Measurements from ENCODE around the gene RUBCN.

Gene RUBCN

DNA sequence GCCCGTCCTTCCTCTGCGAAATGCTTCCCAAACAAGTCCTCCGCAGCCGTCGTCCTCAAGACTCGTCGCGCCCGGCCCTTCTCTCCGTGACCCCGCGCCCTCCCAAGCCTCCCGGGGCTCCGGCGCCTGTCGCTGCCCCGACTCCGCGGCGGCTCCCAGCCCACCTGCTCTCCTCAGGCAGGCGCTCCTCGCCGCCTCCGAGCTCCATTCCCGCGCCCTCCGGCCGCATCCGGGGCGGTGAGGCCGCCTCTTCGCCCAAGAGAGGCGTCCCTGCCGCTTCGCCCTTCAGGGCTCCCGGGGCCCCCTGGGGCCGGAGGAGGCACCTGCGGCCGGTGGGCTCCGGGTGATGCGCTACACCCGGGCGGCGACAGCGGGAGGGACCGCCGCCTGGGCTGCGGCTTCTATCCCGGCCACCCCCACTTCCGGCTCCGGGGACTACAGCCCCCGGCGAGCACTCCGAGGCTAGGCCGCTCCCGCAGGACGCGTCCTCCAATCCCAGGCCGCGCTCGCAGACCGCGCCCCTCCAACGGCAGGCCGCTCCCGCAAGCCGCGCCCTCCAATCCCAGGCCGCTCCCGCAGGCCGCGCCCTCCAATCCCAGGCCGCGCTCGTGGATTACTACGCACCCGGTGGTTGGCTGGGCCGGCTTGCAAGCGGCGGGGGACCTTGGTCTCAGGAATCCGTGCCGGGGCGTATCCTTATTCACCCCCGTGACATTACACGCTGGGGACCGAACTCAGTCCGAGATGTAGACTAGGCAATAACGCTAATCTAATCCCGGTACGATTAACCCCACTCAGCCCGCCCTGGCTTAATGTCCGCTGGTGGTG lies at the start of gene RUBCN:
RUBCN (minus strand) TSS at position 414 of the 828 bp plus-strand sequence; CDS start at position 229, 185 bp downstream.
- DNase-seq = peak; percentile 98

DNA sequence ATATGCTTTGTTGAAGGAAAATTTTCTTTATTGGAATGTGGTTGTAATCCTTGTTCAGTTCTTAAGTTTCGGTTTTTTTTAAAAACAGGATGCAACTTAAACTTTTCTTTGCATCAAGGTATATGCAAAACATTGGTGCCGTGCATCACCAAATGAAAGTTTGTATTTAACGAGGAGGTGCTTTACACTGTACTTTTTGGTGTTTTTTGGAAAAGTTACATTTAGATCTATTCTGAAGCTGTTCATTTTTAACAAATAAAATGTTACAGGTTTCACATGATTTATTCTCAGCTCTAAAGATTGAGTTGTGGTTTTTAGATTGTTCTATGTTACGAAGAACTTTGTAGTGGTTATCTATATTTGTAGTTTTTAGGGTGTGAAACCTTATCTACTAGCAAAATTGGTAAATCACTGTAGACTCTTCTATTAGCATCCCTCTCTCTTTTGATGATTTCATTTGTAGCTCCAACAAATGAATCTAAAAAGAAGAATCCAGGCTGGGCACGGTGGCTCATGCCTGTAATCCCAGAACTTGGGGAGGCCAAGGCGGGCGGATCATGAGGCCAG lies 47.4 kb upstream of the RUBCN start:
- no peak for DNase-seq

DNA sequence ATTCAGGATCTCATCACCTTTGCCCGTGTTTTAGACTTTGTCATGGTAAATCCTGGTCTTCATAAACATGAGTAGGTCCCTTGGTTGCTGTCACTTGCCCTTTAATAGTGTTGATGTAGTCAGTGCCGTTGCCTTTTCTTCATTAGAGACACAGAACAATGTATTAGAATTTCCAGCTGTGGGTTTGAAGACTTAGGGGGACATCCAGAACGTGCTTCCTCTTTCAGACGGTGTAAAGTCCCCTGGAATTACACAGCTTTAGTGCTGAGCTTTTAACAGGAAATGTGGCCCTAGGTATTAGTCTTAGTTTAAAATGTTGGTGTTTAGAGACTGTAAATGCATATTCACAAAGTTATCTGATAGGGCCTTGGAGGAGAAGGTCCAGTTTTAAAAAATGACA lies 45.5 kb upstream of the RUBCN start:
- DNase-seq = no peak

DNA sequence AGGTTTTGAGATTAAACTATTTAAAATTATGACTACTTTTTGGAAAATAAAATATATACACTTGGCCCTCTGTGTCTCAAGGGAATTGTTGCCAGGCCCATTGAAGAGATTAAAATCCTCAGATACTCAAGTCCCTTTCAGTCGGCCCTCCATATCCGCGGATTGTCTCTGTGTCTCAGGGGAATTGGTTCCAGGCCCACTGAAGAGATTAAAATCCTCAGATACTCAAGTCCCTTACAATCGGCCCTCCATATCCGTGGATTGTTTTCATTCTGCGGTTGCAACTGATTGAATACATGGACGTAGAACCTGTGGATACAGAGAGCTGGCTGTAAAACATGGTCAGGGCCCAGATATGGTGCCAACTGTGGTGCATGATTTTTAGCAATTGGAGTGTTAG lies 38.6 kb upstream of the RUBCN start:
- DNase-seq = no peak

DNA sequence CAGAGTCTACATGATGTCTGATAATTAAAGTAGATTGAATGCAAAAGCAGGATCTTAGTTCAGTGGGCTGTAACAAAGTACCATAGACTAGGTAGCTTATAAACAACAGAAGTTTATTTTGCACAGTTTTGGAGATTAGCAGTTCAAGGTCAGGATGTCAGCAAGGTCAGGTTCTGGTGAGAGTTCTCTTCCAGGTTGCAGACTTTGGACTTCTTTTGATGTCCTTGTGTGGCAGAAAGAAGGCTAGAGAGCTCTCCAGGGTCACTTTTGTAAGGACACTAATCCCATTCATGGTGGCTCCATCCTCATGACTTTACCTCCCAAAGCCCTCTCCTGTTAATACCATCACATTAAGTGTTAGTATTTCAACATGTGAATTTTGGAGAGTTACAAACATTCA lies 25.1 kb upstream of the RUBCN start:
- no peak for DNase-seq

DNA sequence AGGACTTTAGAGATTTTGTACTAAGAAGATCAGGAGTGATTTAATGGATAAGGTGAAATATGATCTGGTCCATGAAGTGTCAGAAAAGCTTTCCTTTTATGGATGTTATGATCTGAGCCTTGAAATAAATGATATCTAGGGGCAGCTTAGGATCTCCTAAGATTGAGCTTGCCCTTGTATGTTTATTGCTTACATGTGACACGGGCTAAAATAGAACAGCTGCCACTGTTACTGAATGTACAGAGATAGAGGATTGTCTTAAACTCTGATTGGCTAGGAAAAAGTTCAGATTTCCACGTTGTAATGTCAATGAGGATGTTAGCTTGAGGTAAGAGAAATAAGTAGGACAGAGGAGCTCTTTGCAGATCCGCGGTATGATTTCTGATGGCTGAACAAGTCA lies 21.8 kb upstream of the RUBCN start:
- no peak for DNase-seq

DNA sequence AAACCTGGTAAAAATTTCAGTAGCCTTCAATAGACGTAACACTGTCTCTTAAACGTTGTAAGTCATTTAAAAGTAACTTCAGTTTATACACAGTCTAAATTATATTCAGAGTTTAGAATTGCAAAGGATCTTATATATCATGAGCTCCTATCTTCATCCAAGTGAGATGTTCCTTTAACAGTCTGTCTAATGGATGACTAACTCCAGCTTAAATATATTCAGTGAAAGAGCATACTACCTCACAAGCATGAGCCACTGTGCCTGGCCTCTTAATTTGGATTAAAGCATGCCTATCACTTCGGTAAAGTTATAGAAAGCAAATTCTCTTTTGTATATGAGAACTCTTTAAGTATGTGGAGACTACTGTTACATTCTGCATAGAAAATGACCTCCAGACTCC lies 20.0 kb upstream of the RUBCN start:
- no peak for DNase-seq

DNA sequence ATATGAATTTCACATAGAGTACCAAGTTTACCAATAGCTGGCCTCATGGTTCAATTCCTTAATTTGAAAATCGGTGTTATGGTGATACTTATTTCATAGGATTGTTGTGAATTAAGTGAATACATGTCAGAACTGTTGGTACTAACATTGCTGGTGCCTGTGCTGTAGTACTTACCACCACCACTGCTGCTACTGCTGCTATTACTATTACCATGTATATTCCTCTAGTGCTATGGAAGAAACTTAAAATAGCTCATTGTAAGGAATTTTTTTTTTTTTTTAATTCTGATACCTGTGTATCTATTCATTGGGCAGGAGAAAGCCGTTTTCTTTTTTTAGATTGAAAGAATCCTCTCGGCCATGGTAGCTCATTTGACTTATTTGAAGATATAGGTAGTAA lies 16.6 kb upstream of the RUBCN start:
- no peak for DNase-seq

DNA sequence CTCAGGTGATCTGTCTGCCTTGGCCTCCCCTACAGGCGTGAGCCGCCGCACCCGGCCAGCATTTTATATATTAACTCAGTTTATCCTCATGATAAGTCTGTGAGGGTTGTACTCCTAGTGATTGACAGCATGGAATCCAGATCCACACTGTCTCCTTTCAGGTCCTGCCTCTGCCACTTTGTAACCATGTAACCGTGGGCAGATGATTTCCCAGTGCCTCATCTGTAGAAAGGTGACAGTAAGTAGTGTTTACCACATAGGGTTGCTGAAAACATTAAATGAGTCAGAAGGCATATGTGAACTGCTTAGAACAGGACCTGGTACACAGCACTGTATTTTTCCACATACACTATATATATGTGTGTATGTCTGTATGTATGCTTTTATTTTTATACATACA lies 15.4 kb upstream of the RUBCN start:
- DNase-seq = peak; percentile 14

DNA sequence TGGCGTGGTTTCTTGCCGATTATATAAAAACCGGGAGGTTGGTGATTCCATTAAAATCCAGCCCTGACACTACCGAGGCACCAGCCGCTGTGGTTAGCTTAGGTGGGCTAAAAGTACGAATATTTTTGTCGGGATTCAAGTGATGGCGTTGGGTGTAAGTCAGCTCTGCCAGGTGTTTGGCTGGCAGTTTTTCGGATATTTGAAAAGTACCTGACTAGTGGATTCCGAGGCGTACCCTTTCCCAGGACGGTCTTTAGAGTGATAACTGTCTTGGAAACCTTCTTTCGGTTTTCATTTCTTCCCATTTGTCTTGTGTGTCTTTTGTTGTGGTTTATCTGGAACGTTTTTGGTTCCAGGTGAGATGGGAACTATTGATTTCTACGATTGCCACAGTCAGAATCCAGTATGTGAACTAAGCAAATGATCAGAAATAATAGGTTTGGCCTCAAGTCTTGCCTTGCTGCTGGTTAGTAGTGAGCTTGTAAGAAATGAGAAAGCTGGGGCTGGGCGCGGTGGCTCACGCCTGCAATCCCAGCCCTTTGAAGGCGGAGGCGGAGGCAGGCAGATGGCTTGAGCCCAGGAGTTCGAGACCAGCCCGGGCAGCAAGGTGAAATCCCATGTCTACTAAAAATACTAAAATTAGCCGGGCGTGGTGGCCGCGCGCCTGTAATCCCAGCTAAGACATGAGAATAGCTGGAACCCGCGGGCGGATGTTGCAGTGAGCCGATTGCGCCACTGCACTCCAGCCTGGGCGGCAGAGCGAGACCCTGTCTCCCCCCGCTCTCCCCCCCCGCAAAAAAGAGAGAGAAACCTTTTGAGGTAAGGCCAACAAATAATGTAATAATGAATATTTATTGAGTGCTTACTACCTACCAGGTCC lies 14.4 kb upstream of the RUBCN start:
- DNase-seq = peak; percentile 46

DNA sequence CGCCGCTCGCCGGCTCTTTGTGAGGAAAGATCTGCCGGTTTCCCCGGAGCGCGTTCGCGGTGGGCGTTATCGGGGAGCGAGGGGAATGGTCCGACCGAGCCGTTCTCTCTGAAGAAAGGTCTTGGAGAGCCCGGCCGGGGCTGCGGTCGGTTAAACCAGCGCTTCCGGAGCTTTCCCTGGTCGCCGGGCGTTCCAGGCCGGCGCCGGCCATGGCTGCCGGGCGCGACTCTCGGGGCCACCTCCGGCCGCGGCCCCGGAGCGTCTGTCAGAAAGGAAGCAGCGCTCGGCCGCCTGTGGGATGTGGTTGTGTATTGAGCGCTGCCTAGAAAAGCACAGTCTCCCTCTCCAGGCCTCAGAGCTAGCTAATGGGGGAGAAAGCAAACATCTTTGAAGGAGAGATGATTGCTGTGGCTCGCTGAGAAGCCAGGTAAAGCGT lies 13.7 kb upstream of the RUBCN start:
- peak; percentile 75 for DNase-seq

DNA sequence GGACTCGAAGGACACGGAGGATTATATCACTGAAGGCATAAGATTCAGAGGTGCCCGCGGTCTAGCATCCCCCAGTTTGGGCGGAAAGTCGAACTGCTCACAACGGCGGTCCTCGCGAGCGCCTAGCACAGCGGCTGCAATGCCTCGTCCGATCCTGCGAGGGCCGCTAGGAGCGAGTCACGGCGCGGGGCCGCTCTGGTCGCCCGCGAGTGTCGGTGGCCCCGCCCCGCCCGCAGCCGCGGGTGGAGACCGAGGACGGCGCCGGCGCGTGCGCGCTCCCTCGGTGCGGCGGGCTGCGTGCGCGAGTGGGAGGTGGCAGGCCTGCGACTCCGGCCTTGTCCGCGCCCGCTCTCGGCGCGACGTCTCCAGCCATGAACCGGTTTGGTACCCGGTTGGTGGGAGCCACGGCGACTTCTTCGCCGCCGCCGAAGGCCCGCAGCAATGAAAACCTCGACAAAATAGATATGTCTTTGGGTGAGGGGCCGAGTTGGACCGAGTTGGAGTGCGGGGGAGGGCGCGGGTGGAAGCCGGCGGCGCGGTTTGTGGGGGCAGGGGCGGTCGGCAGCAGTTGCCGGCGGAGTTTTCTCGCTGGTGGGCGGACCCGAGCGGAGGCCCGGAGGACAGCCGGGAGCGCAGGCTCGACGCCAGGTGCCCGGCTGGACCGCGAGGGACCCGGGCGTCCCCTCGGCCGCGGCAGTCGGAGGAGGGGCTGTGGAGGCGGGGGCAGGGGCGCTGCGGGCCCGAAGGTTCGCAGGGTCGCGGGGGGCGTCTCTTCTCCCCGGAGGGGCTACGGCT lies 13.1 kb upstream of the RUBCN start, which contains the start of gene FYTTD1:
FYTTD1 (plus strand) TSS at position 283 of the 795 bp plus-strand sequence; CDS start at position 372, 89 bp downstream.
- DNase-seq = peak; percentile 88

DNA sequence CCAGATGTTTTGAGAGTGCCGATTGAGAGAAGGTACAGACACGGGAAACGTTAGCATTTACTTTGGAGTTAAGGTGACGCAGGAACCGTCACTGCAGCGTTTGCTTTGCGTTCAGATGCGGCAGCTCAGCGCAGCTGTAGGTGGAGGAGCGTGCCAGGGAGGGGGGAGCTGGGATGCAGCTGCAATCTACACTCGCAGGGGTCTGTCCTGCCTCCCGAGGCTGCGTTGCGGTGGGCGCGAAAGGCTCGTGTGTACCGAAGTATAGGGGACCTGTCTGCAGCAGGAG lies 12.6 kb upstream of the RUBCN start:
- DNase-seq = peak; percentile 56

DNA sequence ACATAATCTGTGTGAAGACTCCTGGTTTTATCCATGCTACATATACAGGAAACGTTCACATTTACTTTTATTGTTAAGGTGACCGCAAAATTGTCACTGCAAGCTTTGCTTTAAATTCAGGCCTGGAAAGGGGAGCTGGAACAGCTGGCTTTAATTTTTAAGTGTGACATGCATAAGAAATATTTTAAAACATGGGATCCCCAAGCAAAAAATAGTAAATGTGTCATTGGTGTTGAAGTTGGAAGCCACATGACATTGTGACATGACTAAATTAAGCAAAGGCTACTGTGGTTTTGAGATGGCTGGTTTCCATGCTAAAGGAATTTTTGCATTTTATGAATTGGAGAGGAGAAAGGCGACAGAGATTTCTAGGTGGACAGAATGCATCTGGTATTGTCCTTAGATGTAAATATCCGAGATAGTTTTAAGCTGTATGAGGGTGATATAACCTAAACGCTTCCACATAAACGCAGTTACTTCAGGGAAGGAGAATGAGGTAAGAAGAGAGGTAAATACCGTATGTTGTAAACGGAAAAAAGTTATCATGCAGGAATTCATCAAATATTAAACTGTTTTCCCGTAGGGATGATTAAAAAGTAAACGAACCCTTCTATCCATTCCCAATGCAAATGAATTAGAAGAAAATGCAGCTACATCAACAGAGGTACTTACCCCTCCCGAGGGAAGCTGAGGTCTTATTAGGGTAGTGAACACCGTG lies 12.1 kb upstream of the RUBCN start:
- DNase-seq = no peak

DNA sequence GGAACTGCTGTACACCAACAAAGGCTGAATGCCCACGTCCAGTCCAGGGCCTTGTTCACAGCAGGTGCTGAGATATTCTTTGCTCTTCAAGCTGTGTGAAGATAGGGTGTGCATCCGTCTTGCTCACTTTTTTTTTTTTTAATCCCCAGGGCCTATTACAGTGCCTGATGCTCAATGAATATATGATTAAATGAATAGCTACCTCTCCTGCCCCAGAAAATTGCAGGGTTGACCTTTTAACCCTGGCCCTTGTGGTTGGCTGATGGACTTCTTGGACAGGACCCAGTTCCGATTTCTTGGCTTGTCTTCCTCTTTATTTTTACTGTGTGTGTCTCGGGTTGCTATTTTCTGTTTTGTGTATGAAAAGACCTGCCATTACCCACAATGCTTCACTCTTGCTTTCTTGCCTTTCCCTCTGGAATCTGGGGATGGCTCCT lies 10.1 kb upstream of the RUBCN start:
- DNase-seq = no peak

DNA sequence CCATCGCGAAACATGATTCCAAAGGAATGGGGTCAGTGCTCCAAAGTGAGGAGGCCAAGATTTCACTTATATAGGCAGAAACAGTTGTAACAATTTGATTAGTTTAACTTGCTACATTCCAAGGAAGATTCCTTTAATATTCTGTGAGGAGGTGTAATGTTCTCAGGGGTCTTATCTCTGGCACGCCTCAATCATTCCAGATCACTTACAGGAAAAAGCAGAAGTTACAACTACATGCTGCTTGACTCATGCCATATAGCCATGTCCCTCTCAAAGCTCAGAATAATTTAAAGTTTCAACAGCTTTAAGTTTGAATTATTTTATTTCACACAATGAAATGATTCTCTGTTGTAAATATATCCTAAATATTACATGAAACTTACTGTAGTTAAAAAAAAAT lies 9.5 kb upstream of the RUBCN start:
- DNase-seq = no peak

DNA sequence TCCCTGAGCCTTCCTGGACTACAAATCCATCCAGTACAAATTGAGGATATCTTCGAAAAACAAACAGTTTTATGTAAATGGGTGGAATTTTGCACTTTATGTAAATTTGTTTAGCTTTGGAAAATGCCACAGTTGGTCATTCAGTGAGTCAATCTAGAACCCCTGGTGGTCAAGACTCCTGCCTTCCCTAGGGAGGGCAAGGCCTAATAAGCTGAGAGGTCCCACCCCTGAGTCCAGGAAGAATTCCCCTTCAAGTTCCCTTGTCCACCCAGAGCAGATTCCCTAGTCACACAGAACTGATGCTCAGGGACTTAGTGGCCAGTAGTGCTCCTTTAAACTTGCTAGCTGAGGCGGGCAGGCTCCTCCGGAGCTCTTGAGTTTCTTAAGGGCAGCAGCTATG lies 6.1 kb upstream of the RUBCN start:
- DNase-seq = no peak

DNA sequence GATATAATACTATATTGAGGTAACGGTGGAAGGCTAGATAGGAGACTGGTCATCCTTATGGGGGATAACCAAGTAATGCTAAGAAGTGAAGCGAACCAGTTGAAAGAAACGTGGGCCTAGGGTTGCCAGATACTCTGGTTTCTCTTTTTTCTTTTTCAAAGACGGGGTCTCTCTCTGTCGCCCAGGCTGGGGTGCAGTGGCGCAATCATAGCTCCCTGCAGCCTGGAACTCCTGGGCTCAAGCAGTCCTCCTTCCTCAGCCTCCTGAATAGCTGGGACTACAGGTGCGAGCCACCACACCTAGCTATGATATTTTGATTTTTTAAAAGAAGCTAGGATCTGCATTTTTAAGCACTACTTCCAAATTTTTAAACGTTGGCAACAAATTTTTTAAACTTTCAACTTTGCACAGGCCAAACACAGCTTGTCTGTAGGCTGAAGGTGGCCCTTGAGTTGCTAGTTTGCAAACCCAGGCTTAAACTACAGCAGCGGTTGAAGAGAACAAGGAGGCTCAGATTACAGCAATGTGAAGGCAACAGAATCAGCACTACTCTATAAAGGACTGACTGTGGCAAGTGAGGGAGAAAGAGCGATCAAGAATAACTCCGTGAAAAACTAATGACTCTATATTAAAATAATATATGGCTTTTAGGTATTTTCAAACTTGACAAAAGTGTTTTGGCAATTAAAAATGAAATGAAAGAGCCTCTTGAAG lies 1.2 kb upstream of the RUBCN start:
- no peak for DNase-seq

DNA sequence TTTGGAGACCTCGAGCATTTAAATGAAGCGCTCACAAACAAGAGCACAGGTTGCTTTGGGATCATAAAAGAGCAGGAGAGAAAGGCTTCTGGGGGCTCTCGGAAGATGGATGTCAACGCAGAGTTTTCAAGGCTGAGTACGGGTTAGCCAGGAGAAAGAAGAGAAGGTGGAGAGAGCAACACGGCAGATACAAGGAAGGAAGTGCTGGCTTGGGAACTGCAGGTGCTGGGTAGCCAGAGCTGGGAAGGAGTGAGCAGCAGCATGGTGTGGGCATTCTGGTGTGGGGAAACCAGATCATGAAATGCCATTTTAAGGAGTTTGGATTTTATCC lies 580 bp upstream of the RUBCN start:
- DNase-seq = no peak

DNA sequence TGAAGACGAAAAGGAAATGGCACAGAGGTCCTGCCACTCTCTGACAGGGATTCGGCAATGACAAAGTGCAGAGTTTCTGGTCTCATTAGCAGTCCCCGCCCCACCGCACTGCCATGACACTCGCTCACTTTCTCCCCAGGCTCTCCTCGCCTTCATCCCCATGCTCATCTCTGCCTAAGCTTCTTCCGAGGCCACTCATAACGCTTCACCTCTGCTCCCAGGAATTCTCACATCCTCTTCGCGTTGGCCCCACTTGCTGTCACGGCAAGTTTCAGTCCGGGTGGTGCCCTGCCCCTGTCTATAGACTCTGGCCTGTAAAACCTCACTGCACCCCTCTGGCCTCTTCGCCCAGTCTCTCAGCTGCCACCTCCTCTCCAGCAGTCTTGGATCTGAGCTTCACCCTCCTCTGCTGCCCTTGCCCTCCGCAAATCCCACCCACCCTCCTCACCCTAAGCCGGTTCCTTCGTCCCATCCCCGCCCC lies 654 bp downstream of the RUBCN start:
- peak; percentile 63 for DNase-seq

DNA sequence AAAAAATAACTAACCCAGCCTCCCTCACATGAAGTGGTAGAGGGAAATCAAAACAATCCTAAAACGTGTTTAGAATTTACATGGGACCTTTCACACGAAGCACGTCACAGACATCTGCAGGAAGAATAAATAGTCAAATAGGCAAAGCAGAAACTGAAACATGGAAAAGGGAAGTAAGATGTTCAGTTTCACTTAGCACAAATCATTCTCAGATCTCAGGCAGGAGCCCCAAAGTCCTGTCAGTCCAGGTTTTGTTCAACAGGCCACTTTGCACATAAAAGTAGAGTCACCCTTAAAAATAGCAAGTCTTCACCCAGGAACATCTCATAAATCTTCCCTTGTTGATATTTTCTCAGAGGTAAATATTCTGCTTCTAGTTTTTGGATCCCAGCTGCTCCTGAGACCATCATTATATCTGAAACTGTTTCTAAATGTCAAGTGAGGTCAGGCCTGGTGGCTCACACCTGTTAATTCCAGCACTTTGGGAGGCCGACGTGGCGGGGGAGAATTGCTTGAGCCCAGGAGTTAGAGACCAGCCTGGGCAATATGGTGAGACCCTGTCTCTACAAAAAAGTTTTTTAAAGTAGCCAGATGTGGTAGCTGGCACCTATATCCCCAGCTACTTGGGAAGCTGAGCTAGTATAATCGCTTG lies 1.9 kb downstream of the RUBCN start:
- DNase-seq = peak; percentile 36
